NCI-H2107 treated with DMSO at 0.1 percent for 48 hours (cell line): Measurements from ENCODE around the gene GJA4.
"Not testable (repeated sequence)": the region's sequence is repeated elsewhere in the genome, so short reads cannot be mapped to it uniquely, and the experiment has no call there.

Experiments
- DNase-seq: peaks from one replicate; lab custom pipeline; 2025; ENCODE audit not compliant: unreplicated experiment; lab: John Stamatoyannopoulos, UW

Gene GJA4

DNA sequence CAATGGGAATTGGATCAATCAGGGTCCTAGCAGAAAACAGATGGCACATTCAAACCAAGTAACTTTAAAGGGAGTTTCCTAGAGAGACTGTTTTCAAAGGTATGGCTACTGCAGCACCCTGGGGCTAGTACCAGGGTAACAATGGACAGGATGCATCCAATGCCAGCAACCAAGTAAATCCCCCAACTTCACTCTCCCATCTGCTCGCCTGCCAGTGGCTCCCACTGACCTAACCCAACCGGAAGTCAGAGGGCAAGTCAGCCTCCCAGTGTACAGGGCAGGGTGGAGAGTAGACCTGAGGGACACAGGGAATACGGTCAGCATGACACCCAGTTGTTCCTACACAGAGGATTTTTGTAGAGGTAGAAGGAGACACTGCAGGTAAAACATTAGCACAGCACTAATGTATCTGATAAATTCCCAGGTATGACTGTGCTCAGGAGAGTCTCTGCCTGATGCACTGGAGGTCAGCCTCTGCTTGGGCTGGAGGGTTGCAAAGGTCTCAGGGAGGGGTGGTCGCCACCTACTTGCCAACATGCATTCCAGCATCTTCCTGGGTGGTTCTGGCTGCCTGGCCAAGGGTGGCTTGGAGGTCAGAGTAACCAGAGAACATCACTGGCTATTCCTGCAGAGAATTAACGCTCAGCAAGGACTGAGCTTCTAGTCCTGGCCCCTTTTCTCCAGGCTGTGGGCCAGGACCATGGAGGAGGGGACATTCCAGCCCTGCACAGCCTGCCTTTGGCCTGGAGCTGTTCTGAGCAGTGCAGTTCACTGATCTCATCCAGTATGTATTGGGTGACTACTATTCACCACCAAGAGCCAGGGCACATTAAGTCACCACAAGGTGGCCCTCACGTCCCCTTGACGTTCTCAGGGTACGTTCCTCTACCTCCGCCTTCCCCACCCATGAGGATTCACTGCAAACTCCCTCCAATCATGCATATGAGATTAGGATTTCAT is 5.1 kb upstream of the GJA4 start:
- no peak for DNase-seq

- no peak for DNase-seq
Measured at GRCh38 chr1:34790985-34791384, 1.8 kb upstream of the GJA4 start.

DNA sequence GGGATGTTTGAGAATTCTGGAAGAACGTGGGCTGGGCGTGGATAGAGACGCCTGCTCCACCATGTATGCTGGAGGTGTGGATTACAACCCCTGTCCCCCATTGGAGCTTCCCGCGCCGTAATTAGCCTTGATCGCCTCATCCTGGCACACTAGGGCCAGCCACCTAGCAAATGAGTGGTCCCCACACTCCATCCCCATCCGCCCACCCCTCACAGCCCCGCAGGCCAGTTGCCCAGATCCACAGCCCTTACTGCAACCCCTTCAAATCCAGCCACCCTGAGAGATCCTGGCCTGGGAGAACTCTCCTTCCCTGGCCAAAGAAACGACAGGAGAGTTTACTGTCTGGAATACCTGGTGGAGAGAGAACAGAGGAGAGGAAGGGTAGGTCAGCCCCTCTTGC is 375 bp upstream of the GJA4 start:
- DNase-seq = no peak

DNA sequence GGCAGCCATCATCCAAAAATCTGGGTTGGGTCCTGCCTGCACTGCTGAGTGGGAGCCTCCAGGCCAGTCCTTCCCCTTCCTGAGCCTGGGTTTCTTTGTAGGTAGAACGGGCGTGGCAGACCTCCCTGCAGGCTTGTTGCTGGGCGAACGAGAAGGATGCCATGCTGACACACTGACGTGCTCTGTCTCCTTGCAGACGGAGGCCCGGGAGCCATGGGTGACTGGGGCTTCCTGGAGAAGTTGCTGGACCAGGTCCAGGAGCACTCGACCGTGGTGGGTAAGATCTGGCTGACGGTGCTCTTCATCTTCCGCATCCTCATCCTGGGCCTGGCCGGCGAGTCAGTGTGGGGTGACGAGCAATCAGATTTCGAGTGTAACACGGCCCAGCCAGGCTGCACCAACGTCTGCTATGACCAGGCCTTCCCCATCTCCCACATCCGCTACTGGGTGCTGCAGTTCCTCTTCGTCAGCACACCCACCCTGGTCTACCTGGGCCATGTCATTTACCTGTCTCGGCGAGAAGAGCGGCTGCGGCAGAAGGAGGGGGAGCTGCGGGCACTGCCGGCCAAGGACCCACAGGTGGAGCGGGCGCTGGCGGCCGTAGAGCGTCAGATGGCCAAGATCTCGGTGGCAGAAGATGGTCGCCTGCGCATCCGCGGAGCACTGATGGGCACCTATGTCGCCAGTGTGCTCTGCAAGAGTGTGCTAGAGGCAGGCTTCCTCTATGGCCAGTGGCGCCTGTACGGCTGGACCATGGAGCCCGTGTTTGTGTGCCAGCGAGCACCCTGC is 1.4 kb downstream of the GJA4 start:
- DNase-seq = no peak

DNA sequence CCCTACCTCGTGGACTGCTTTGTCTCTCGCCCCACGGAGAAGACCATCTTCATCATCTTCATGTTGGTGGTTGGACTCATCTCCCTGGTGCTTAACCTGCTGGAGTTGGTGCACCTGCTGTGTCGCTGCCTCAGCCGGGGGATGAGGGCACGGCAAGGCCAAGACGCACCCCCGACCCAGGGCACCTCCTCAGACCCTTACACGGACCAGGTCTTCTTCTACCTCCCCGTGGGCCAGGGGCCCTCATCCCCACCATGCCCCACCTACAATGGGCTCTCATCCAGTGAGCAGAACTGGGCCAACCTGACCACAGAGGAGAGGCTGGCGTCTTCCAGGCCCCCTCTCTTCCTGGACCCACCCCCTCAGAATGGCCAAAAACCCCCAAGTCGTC is 2.0 kb downstream of the GJA4 start:
- no peak for DNase-seq

- DNase-seq = no peak
Measured at GRCh38 chr1:34795916-34796315, 3.1 kb downstream of the GJA4 start.

- no peak for DNase-seq
Measured at GRCh38 chr1:34796990-34797389, 4.2 kb downstream of the GJA4 start.

DNA sequence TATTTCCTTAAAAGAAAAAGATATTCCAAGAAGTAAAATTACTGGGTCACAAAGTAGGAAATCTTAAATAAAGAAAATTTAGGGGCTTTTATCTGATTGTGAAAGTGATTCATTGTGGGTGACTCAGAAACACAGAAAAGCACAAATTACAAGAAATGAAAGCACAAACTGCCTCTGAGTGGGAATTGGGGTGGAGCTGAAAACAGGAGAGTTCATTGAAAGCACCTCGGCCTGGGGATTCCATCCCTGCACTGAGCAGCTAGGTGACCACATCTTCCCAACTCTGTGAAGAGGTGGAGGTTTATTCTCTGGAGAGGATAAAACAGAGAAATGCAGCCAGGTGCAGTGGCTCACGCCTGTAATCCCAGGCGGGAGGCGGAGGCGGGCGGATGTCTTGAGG is 7.4 kb downstream of the GJA4 start:
- no peak for DNase-seq

DNA sequence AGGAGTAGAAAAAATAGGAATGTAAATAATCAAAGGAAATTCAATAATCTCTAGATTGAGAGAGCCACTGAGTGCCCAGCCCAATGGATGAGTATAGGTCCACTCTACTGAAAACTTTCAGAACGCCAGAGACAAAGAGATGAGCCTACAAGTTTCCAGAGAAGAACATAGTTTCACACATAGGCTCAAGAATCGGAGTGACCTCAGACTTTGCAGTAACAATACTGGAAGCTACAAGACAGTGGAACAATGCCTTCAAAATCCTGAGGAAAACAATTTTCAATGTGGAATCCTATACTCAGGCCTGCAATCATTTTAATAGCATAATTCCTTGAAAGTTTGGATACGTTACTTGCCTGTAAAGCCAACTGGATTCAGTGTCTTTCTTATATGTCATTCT is 11.0 kb downstream of the GJA4 start:
- no peak for DNase-seq

DNA sequence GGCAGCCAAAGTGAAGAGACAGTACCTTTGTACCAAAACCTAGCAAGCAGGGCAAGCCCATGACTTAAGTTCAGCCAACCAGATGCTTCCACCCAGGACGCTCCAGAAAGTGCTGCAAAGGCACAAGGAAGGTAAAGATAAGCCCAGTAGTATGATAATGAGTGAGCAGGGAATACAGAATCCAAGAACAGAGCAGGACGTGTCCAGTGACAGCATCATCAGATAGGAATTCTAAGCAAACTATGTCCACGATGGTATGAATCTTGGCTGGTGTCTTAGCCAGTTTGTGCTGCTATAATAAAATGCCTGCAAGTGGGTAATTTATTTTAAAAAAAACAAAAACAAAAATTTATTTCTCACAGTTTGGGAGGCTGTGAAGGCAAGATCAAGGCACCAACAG is 13.6 kb downstream of the GJA4 start:
- no peak for DNase-seq

- no peak for DNase-seq
Measured at GRCh38 chr1:34808051-34808810, 15.4 kb downstream of the GJA4 start.

DNA sequence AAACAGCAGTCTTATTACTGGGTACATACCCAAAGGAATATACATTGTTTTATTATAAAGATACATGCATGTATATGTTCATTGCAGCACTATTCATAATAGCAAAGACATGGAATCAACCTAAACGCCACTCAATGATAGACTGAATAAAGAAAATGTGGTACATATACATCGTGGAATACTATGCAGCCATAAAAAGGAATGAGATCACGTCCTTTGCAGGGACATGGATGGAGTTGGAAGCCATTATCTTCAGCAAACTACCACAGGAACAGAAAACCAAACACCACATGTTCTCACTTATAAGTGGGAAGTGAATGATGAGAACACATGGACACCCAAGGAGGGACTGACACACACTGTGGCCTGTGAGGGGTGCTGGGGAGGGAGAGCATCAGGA is 18.0 kb downstream of the GJA4 start:
- not testable (repeated sequence) for DNase-seq

GRCh38 chr1:34816332-34816731 is 23.5 kb downstream of the GJA4 start:
- no peak for DNase-seq

DNA sequence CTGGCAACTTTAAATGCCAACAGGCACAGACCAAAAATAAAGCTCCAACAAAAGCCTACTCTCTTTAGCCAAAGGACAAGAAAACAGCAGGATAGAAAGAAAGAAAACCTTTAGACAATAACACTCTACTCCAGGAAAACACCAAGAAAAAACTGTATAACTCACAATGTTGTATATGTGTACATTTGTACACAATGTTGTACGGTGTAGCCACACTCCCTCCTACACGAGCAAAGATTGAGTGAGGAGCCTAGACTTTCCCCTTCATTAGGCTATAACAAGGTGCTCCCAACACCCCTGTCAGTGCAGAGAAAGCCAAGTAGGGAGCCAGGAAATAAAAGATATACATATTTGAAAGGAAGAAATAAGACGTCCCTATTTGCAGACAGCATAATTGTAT is 24.0 kb downstream of the GJA4 start:
- DNase-seq = no peak

DNA sequence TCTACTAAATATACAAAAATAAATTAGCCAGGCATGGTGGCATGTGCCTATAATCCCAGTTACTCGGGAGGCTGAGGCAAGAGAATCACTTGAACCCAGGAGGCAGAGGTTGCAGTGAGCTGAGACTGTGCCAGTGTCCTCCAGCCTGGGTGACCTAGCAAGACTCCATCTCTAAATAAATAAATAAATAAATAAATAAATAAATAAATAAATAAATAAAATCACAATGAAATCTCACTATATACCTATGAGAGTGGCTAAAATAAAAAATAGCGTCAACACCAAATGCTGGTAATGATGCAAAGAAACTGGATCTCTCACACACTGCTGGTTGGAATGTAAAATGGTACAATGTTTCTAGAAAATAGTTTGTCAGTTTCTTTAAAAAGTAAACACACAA is 26.1 kb downstream of the GJA4 start:
- DNase-seq = not testable (repeated sequence)

GRCh38 chr1:34822202-34822601 is 29.4 kb downstream of the GJA4 start:
- DNase-seq = no peak

- no peak for DNase-seq
Measured at GRCh38 chr1:34824817-34825454, 32.1 kb downstream of the GJA4 start.

- no peak for DNase-seq
Measured at GRCh38 chr1:34825455-34826091, 32.8 kb downstream of the GJA4 start.

- no peak for DNase-seq
Measured at GRCh38 chr1:34827341-34827941, 34.6 kb downstream of the GJA4 start.

GRCh38 chr1:34828611-34829010 is 35.8 kb downstream of the GJA4 start:
- DNase-seq = no peak
